ENCODE results near the gene CHAC1. TPM values are rescaled to one million over a fixed set of nuclear protein-coding genes. Genes with fewer than 3 reads are reported as not detected.

Gene CHAC1
- under 1 TPM in 2 of 6 donors, not detected in 4; 0.22 to 0.73 TPM for polyA plus RNA-seq (ENCODE audit: low read depth in 6 of 6)

- H3K27ac Mint-ChIP-seq: peak within 1 kb of the TSS; percentile 8 to 94 (median 85)
- H3K9me3 Mint-ChIP-seq: no peaks in the 10 kb centered on the region
- H3K4me3 Mint-ChIP-seq: peak within 1 kb of the TSS; percentile 86 to 96 (median 94)
- H3K27me3 Mint-ChIP-seq: peaks cover 14 to 20% (median 16%) of the 10 kb centered on the region in 3 donors
- H3K4me1 Mint-ChIP-seq: peaks cover 9 to 23% (median 20%) of the 10 kb centered on the region in 3 donors
- peak; percentile 92 for DNase-seq
- ATAC-seq (ENCODE audit: low read depth in 2 of 2): peak; percentile 96 to 97
- H3K36me3 Mint-ChIP-seq: no peaks in the 10 kb centered on the region
Observed at GRCh38 chr15:40952901-40953712, at the start of gene CHAC1. Gene CHAC1, plus strand, starts transcription at chr15:40953471. Its CDS starts 113 bp downstream, at chr15:40953584.

GRCh38 chr15:40904552-40905201, 48.6 kb upstream of the CHAC1 start:
- no peaks in the 10 kb centered on the region for H3K9me3 Mint-ChIP-seq
- peaks cover 41 to 63% (median 57%) of the 10 kb centered on the region in 3 donors for H3K4me1 Mint-ChIP-seq
- no peaks in the 10 kb centered on the region for H3K27me3 Mint-ChIP-seq

GRCh38 chr15:40906091-40906990, 46.9 kb upstream of the CHAC1 start:
- Mint-ChIP-seq H3K9me3 (no peaks in the 10 kb centered on the region), H3K4me3 (peak overlapping the region; percentile 85 to 95 (median 90)), H3K36me3 (peaks cover 0 to 3% of the 10 kb centered on the region in 2 donors), H3K4me1 (peaks cover 38 to 62% (median 52%) of the 10 kb centered on the region in 3 donors), H3K27ac (peak overlapping the region; percentile 94 to 98 (median 96)), H3K27me3 (no peaks in the 10 kb centered on the region)
- DNase-seq (peak; percentile 94), ATAC-seq (ENCODE audit: low read depth in 2 of 2) (peak; percentile 77 to 82)

More at GRCh38 chr15:40904552-40905201, 48.6 kb upstream of the CHAC1 start:
- H3K4me3 Mint-ChIP-seq: peak overlapping the region in 3 of 8 donors; percentile 30 to 86 (median 34)
- peak overlapping the region in 5 of 6 donors; percentile 41 to 96 (median 96) for H3K27ac Mint-ChIP-seq
- peaks cover 0 to 3% of the 10 kb centered on the region in 2 donors for H3K36me3 Mint-ChIP-seq
- no peak for ATAC-seq (ENCODE audit: low read depth in 2 of 2)
- DNase-seq: no peak

GRCh38 chr15:40906991-40907802, 46.1 kb upstream of the CHAC1 start:
- Mint-ChIP-seq H3K27ac (peak overlapping the region; percentile 87 to 98 (median 96)), H3K9me3 (no peaks in the 10 kb centered on the region), H3K4me1 (peaks cover 37 to 61% (median 52%) of the 10 kb centered on the region in 3 donors), H3K4me3 (peak overlapping the region; percentile 85 to 95 (median 90)), H3K27me3 (no peaks in the 10 kb centered on the region), H3K36me3 (peaks cover 0 to 3% of the 10 kb centered on the region in 2 donors)
- ATAC-seq (ENCODE audit: low read depth in 2 of 2) (peak; percentile 26 to 31), DNase-seq (peak; percentile 61)

GRCh38 chr15:40908095-40908494, 45.2 kb upstream of the CHAC1 start:
- Mint-ChIP-seq H3K9me3 (no peaks in the 10 kb centered on the region), H3K27ac (peak overlapping the region in 4 of 6 donors; percentile 30 to 96 (median 94)), H3K4me3 (peak overlapping the region; percentile 62 to 95 (median 88)), H3K36me3 (peaks cover 0 to 3% of the 10 kb centered on the region in 2 donors), H3K4me1 (peaks cover 29 to 52% (median 44%) of the 10 kb centered on the region in 3 donors), H3K27me3 (no peaks in the 10 kb centered on the region)
- DNase-seq (no peak), ATAC-seq (ENCODE audit: low read depth in 2 of 2) (no peak)

GRCh38 chr15:40909662-40910630, 43.3 kb upstream of the CHAC1 start:
- no peaks in the 10 kb centered on the region for H3K9me3 Mint-ChIP-seq
- peaks cover 13 to 34% (median 30%) of the 10 kb centered on the region in 3 donors for H3K4me1 Mint-ChIP-seq
- H3K27ac Mint-ChIP-seq: peak overlapping the region in 3 of 6 donors; percentile 44 to 96 (median 62)
- no peaks in the 10 kb centered on the region for H3K27me3 Mint-ChIP-seq
- ATAC-seq (ENCODE audit: low read depth in 2 of 2): no peak
- DNase-seq: no peak
- peak overlapping the region in 3 of 8 donors; percentile 5 to 87 (median 59) for H3K4me3 Mint-ChIP-seq
- no peaks in the 10 kb centered on the region for H3K36me3 Mint-ChIP-seq

GRCh38 chr15:40911141-40911540, 42.1 kb upstream of the CHAC1 start:
- Mint-ChIP-seq H3K4me1 (peaks cover 6 to 24% (median 18%) of the 10 kb centered on the region in 3 donors), H3K9me3 (no peaks in the 10 kb centered on the region), H3K27ac (no peak overlapping the region), H3K27me3 (no peaks in the 10 kb centered on the region), H3K4me3 (peak overlapping the region in 1 of 8 donors; percentile 53), H3K36me3 (no peaks in the 10 kb centered on the region)
- ATAC-seq (ENCODE audit: low read depth in 2 of 2): no peak
- DNase-seq: no peak

GRCh38 chr15:40911693-40912092, 41.6 kb upstream of the CHAC1 start:
- no peak overlapping the region for H3K27ac Mint-ChIP-seq

GRCh38 chr15:40912478-40912877, 40.8 kb upstream of the CHAC1 start:
- H3K9me3 Mint-ChIP-seq: no peaks in the 10 kb centered on the region
- peaks cover 2 to 14% (median 13%) of the 10 kb centered on the region in 3 donors for H3K4me1 Mint-ChIP-seq
- no peak for ATAC-seq (ENCODE audit: low read depth in 2 of 2)
- H3K27ac Mint-ChIP-seq: peak overlapping the region in 1 of 6 donors; percentile 28
- H3K4me3 Mint-ChIP-seq: no peak overlapping the region
- H3K36me3 Mint-ChIP-seq: no peaks in the 10 kb centered on the region
- H3K27me3 Mint-ChIP-seq: no peaks in the 10 kb centered on the region
- no peak for DNase-seq

More at GRCh38 chr15:40911693-40912092, 41.6 kb upstream of the CHAC1 start:
- ATAC-seq (ENCODE audit: low read depth in 2 of 2): no peak
- no peaks in the 10 kb centered on the region for H3K27me3 Mint-ChIP-seq
- no peak overlapping the region for H3K4me3 Mint-ChIP-seq
- no peaks in the 10 kb centered on the region for H3K9me3 Mint-ChIP-seq
- H3K36me3 Mint-ChIP-seq: no peaks in the 10 kb centered on the region
- DNase-seq: no peak
- peaks cover 6 to 21% (median 18%) of the 10 kb centered on the region in 3 donors for H3K4me1 Mint-ChIP-seq

GRCh38 chr15:40914013-40914412, 39.3 kb upstream of the CHAC1 start:
- Mint-ChIP-seq H3K27ac (peak overlapping the region in 1 of 6 donors; percentile 0), H3K4me3 (no peak overlapping the region), H3K4me1 (peaks cover 0 to 5% (median 5%) of the 10 kb centered on the region in 3 donors), H3K36me3 (no peaks in the 10 kb centered on the region), H3K27me3 (peaks cover 0 to 4% (median 0%) of the 10 kb centered on the region in 3 donors), H3K9me3 (no peaks in the 10 kb centered on the region)
- DNase-seq (no peak), ATAC-seq (ENCODE audit: low read depth in 2 of 2) (no peak)

GRCh38 chr15:40914486-40914885, 38.8 kb upstream of the CHAC1 start:
- ATAC-seq (ENCODE audit: low read depth in 2 of 2) (no peak), DNase-seq (no peak)
- Mint-ChIP-seq H3K27ac (no peak overlapping the region), H3K36me3 (no peaks in the 10 kb centered on the region), H3K4me3 (no peak overlapping the region), H3K27me3 (peaks cover 0 to 4% (median 0%) of the 10 kb centered on the region in 3 donors), H3K4me1 (peaks cover 0 to 5% (median 5%) of the 10 kb centered on the region in 3 donors), H3K9me3 (no peaks in the 10 kb centered on the region)
